GM19468 (cell line): ENCODE results near the gene NOTCH2.
"Not testable (repeated sequence)": the region's sequence is repeated elsewhere in the genome, so short reads cannot be mapped to it uniquely, and the experiment has no call there.

ENCODE experiments used
- ATAC-seq: cut with Tn5 transposase; IDR thresholded peaks from one replicate; pipeline ENCODE4 v1.9.1; 2021; ENCODE audit warnings: mild to moderate bottlenecking, moderate library complexity, moderate number of reproducible peaks; ENCODE audit not compliant: unreplicated experiment; ENCODE audit errors: extremely low read depth

The NOTCH2 gene

DNA sequence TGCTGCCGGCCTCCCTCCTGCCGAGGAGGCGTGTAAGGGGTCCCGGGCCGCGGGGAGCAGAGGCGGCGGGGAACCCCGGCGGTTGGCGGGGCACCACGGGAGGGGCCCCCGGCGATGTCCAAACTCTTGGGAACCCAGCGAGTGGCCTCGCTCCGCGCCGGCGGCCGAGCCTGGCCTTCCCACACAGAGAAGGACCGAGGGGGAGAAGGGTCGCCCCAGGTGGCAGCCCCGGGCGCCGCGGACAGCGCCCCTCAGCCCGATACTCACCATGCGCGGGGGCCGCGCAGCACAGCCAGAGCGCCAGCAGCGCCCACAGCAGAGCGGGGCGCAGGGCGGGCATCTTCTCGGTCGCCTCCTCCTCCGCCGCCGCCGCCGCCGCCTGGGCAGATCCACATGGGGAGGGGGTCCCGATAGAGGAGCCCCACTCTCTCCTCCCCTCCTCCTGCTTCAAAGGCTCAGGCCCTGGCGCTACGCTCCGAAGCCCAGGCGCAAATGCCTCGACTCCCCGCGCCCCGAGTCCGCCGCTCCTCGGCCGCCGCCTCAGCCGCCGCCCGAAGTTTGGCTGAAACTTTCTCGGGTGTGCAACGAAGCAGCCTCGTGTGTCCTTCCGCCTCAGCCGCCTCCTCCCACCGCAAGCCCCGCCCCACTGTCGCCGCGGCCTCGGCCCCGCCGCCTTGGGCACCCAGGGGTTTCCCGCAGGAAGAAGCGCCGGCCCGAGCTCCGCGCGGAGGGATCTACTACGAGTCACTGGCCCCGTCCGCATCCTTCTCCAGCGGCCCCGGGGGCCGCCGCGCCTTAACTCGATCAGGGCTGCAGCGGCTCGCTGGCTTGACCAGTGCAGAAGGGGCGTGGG, at the start of gene NOTCH2:
Gene NOTCH2 (minus strand): TSS at position 596 of the 853 bp plus-strand sequence. CDS start 256 bp downstream, at position 340.
- ATAC-seq: not testable (repeated sequence)

DNA sequence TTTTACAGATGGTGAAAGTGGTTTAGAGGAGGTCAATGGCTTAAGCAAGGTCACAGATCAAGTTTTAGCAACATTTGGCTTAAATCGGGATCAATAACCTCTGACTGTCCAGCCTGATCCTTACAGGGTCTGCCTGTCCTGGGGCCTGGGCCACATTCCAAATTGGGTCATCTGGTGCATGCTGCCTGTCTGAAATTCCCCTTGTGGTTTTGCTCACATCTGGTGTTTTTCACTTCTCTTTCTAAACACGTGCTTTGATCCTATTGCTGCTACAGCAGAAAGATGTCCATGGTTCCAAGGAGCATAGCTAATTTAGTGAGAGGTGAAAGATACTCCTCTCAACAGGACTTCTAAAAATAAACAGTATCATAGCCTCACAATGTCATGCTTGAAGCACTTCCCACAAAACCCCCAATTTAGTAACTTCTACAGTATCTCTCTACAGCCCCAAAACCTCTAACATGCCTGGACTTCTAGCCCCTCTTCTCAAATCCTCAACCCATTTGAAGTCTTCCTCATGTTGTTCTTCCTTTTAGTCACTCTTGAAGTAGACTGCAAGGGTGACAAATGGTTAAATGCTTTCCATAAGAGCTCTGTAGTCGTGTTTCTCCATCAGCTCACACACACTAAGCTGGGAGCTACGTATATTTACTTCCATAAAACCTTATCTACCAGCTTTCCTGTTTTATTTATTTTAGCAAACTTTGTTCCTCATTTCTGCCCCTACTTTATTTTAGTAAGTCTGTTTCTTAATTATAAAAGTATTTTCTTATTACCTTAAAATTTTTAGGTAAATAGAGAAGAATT, 48.1 kb upstream of the NOTCH2 start:
- ATAC-seq: not testable (repeated sequence)

DNA sequence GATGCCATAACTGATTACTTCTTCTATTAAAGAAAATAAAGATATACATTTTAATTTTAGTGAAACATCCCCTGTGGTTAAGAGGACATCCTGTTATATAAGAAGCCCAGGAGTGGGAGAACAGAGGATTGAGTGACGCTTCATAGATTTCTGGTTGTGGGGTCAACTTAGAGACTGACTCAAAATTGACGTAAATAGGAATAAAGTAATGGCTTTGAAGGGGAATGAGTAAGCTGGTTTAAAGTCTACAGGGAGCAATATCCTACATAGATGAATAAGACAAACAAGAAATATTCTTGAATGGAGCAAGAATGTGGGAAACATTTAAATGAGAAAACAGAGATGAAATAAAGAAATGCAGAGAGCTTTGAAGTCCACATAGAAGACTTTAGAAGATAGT, 46.6 kb upstream of the NOTCH2 start:
- not testable (repeated sequence) for ATAC-seq

DNA sequence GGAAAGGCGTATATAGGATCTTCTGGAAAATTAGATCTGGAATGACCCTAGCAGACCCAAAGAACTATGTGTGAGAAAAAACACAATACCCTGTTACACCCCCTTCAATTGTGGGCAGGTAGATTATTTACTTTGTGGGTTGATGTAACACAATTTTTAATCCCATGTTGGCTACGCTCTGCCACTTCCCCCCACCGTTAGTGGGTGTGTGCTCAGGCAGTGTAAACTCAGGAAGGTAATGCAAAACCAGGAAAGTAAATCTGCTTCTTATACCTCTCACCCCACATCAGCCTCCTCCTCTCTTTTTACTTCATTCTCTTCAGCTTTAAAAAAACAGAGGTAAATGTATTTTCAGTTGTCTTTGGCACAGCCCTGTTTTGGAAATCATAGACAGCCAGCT, 43.7 kb upstream of the NOTCH2 start:
- ATAC-seq: not testable (repeated sequence)

DNA sequence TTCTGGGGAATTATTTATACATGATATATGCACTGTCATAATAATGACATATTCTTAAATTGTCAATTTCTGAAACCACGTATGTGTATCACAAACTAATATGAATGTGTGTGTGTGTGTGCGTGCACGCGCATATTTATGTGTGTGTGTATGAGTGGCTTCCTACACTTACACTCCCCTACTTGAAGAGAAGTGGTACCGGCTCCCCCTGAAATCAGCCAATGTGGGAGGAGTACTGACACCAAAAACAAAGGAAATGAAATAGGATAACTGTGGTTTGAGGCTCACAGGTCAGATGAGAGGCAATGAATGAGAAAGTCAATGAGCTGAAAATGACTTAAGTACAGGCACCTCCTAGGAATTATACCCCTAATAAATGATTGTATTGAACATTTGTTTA, 42.8 kb upstream of the NOTCH2 start:
- ATAC-seq: not testable (repeated sequence)

DNA sequence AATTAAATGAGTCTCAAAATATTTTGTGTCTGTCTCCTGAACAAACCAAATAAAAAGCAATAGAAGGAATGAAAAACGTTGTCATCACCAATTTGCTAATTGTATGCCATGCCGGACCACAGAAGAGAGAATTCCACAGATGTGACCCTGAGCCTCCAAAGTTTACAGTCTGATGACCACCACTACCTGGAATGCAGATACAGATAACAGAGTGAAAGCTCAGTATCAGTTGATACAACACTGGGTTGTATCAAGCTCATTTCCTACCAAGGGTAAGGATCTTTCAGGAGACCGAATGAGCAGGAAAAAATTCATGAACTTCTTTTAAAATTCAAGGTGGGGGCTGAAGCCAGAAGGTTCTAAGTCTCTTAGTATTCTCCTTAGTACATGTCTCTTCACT, 42.3 kb upstream of the NOTCH2 start:
- ATAC-seq: not testable (repeated sequence)

DNA sequence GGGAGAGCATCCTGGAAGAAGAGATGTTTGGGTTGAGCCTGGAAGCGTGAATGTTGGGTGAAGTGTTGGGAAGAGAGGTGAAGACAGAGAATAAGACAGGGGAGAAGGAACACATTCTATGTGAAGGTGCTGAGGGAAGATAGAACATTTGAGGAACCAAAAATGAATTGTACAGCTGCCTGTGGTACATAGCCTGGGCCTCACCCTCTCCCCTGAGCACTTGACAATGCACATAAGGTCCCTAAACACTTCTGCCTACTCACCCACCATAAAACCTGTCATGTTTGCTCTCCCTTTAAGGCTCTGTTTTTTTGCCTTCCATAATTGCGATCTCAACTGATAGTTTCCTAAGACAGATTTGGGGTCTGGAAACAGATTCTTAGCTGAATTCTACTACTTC, 41.5 kb upstream of the NOTCH2 start:
- ATAC-seq: not testable (repeated sequence)

DNA sequence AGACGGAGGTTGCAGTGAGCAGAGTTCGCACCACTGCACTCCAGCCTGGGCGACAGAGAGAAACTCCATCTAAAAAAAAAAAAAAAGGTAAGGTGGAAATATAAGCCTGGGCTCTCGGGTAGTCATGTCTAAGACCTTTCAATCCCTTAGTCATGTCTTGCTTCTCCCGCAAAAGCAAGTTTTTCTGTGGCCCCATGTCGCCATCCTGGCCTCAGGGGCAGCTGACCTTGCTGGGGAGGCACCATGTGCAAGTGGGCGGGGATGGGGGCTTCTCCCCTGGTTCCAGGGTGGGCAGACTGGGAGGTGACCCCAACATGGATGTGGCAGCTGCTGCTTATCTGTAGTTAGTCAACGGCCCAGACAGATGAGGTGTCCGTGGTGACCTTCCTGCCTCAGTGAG, 40.2 kb upstream of the NOTCH2 start:
- not testable (repeated sequence) for ATAC-seq

DNA sequence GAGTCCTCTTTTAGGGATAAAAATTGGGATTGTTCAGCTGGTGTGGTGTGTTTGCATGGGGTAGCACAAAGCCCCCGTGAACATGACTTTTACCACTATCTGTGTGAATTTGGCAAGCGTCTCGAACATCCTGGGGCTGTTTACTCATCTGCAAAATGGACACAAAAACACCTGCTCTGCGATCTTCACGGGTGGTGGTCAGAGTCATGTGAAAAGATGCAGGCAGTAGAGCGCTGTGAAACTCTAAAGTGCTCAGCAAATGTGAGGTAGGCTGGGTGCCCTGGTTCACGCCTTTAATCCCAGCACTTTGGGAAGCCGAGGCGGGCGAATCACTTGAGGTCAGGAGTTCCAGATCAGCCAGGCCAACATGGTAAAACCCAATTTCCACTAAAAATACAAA, 39.7 kb upstream of the NOTCH2 start:
- not testable (repeated sequence) for ATAC-seq

DNA sequence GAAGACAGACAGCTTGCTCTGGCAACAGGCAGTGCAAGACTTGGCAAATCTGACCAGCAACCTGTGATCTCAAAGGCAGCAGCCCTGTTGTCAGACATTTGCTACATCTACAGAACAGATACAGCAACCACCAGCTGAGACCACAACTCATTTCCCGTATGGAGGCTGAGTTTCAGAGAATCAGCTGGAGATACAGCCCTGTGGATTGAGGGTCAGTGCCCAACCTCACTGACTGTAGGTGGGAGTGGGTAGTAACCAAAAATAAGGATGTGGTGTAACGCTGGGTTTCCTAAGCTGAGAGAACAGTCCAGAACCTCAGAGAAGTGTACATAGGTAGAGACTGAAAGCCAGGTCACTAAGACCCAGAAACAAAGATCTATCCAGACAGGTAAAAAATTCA, 35.8 kb upstream of the NOTCH2 start:
- ATAC-seq: not testable (repeated sequence)

DNA sequence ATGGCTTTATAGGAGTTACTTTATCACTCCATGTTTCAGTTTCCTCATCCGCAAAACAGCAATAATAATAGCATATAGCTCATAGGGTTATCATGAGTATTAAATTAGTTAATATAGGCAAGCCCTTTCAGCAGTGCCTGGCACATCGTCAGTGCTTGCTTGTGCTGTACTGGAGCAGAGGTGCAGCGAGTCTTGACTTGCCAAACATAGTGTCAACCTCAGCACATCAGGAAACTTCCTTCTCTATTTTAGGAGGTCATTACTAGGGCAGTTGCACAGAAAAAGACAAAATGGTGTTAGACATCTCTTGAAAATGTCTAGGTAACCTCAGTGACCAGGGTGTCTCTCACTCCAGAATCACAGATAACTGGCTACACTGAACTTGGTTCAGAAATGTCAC, 34.3 kb upstream of the NOTCH2 start:
- ATAC-seq: not testable (repeated sequence)

DNA sequence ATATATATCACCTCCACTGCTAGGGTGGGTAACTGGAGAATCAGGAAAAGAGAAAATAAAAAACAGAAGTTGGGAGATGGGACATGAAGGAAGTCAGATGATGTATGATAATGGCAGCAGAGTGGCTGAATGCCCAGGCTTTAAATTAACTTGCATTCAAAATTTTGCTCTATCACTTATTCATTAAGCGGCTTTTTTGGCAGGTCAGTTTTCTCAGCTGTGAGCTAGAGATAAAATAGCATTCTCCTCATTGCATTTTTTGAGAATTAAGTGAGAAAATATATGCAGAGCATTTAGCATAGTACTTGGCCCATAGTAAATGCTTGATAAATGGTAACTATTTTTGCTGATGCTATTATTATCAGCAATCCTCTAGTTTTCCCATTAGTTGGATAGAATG, 32.1 kb upstream of the NOTCH2 start:
- ATAC-seq: not testable (repeated sequence)

DNA sequence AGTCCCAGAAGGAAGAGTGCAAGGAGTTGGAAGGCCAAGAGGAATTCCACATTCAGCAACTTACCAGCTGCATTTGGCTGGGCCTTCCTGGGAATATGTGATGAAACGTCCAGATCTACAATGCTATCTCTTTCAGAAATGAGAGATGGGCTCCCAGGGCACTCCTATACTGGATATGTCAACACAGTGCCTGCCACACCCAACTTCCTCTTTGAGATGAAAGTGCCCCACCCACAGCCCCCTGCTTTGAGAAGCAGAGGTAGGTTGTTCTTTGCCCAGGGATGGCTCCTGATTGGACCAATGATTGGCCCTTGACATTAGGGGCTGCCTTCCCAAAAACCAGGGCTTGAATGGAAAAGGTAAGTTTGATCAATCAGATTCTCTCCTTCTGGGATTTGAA, 31.1 kb upstream of the NOTCH2 start:
- ATAC-seq: not testable (repeated sequence)

DNA sequence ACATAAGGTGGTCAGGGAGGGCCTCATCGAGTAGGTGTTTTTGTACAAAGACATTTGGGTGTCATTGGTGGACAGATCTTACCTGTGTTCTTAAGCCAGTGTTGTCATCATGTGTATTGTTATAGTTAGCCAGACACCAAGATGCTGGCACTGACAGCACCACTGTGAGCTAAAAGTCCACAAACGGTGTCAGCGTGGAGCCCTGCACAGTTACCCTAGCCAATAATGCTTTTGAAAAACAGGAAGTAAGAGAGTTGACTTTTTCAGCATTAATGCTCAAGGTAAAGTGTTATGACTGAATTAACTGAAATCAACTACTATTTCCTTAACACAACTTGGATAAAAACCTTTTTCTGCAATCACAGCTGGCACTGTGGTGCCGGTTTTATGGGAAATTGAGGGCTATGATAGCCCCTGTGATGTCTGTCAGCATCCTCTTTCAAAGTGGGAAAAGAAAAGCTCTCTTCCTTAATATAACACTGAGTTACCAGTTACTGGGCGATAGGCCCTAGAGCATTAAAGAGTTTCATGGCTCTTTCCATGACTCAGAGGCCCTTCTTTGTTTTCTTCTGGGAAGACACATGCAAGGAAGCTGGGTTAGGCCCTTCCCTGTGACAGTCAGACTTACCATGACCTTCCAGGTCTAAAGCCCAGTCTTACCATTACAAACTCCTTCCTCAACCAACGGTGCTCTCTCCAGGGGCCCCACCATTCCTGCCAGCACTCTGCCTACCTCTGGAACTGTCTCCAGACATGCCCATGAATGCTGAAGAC, 29.7 kb upstream of the NOTCH2 start:
- ATAC-seq: not testable (repeated sequence)

DNA sequence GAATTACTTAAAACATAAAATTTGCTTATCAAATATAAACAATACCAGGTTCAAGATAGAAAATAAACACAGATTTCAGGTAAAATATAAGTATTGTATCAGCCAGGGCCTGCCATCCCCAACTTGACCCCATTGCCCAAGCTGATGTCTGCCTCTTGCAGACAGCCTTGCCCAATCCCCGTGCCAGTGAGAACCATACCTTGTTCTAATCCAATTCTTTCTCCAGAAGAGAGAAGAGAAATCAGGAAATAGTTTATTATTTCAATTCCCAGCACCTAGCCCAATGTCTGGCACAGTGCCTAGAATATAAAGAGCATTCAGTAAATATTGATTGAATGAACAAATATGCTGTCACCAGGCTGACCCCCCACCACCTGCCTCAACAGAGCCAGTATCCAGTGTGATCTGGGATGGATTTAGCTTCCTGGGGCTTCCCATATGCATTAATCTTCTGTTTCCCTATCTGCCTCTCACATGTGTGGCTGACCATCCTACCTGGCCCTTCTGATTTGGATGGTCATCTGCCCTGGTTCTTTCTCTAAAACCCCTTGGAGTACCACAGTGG, 27.6 kb upstream of the NOTCH2 start:
- not testable (repeated sequence) for ATAC-seq

DNA sequence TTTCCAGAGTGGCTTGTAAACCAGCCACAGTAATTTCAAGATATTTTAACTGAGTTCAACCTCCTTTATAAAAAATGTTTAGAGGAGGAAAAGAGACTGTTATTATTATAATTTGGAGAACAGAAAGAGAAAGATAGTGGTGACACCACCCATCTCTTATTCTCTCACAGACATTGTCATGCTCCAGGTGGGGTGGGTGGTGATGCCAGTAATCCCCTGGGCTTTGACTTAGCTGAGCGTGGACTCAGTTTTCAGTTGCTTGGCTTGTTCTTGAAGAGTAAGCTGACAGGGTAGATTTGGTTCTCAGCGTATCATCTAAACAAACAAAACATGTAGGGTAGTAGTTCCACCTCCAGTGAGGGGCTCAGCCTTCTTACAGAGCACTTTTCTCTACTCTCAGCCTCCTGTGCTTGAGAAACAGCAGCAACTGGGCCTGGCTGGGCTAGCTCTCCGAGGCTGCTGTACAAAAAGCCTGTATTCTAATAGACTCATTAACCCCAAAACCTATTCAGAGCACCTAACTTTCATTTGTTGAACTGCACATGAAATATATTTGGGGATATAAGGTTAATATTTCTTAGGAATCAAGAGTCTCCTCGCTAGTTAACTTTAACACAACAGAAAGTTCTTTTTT, 24.2 kb upstream of the NOTCH2 start:
- ATAC-seq: not testable (repeated sequence)

DNA sequence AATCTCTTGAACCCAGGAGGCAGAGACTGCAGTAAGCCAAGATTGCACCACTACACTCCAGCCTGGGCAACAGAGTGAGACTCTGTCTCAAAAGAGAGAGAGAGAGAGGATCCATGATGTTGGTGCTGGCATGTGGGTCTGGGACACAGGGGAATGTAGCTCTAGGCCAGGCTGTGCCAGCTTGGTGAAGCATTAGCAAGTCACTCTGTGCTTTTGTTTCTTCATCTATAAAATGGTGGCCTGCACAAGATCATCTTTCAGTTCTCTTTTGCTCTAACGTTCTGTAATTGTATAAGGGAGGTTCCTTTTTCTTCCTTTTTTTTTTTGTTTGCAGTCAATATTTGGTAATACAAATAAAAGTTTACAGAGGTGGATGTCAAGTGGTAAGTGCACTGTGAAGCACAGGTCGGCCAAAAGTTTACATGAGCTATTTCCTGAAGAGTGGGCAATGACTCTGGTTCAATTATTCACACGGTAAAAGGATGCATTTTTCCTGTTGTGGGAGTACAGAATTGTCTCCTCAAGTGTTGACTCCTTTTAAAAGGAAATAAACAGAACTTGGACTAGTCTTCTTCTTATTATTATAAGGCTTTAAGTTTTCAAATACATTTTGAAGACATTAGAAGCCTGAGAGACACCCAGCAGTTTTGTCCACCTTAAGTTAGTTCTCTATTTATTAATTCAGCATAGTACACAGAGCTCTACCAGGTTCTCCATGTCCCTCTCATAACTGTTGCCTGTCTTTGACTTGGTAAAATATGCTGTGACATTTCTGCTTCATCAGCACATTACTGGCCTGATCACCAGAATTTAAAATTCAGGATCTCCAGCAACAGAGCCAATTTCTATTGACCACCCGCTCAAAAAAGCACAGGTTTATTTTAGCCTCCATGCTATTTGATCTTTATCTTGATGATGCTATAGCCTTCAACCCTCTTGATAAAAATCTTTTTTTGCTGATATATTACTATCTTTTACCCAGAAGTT, 23.1 kb upstream of the NOTCH2 start:
- ATAC-seq: not testable (repeated sequence)

DNA sequence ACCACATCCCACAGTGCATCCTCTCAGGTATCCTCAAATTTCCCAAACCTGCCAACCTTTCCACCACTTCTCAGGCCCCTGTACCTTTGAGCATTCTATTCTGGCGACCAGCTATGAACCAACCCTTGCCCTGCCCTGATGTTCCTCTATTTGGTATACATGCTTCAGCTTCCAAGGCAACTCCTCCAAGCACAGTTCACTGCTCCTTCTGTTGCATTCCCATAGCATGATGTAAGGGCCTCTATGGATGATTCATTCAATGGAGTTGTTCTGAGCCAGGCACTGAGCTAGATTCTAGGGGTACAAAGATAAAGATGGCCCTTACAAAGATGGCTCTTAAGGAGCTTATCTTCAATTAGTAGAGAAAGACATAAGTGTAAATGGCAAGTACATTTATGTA, 21.4 kb upstream of the NOTCH2 start:
- not testable (repeated sequence) for ATAC-seq
